DMS 273 treated with DMSO at 0.1 percent for 48 hours (cell line): ENCODE measurements around the gene COL28A1.
A peak's percentile ranks its signal among the peaks of the same experiment; 100 is the strongest.
"Not testable (repeated sequence)": the region's sequence is repeated elsewhere in the genome, so short reads cannot be mapped to it uniquely, and the experiment has no call there.

Experiments used
- DNase-seq: peaks from one replicate; lab custom pipeline; 2025; lab: John Stamatoyannopoulos, UW

COL28A1 gene

GRCh38 chr7:7517754-7518153 is 17.9 kb downstream of the COL28A1 start:
- no peak for DNase-seq

GRCh38 chr7:7516662-7517061 is 19.0 kb downstream of the COL28A1 start:
- no peak for DNase-seq

GRCh38 chr7:7516156-7516555 is 19.5 kb downstream of the COL28A1 start:
- no peak for DNase-seq

- no peak for DNase-seq
Observed at GRCh38 chr7:7512861-7513597, 22.6 kb downstream of the COL28A1 start.

DNA sequence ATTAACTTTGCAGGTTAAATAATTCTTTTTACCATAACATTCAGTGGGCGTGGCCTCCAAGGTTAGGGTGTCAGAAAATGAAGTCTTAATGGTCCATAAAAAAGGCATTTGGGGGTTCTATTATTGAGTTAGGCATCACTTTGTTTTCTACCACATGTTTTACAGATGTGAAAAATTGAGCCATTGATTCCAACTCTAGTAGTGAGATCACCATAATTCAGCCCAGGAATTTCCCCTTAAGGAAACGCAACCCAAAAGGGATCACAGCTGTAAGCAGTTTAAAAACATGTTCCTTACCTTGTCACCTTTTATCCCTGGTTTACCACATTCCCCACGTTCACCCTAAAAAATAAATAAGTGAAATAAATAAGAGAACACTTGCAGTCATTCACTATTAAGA is 24.9 kb downstream of the COL28A1 start:
- no peak for DNase-seq

- no peak for DNase-seq
Observed at GRCh38 chr7:7505915-7506314, 29.8 kb downstream of the COL28A1 start.

GRCh38 chr7:7504910-7505704 is 30.6 kb downstream of the COL28A1 start:
- no peak for DNase-seq

DNA sequence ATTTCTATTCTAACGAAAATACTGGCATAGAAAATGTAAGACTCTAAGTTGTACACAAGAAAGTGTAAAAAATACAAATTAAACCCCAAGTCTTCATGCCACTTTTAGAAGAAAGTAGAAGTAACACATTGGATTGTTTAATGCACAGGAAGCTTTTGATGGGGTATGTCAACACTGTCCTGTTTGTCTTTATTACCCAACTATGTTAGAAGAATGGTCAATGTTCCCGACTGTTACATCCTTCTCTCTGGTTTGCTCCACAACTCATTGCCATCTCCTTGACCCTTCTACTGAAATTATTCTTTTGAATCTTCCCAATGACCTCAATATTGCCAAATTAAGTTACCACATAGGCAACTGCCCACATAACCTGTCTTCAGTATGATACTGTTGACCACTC is 35.8 kb downstream of the COL28A1 start:
- no peak for DNase-seq

DNA sequence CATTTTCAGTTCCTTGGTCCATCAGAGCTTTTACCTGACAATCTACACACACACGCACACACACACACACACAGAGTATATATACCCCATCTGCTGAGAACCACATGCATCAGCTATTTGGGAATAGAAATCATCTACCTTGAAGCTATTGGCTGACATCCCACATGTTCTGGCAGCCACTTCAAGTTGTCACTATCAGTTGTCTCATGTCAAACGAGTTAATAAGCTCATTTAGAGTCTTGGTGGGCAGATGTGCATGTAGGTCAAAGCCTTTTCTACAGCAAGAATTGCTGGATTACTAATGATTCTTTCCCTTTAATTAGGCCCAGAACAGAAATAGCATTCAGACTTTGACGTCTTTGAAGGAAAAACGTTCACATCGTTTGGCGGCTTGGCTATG is 36.8 kb downstream of the COL28A1 start:
- DNase-seq = peak; percentile 31

DNA sequence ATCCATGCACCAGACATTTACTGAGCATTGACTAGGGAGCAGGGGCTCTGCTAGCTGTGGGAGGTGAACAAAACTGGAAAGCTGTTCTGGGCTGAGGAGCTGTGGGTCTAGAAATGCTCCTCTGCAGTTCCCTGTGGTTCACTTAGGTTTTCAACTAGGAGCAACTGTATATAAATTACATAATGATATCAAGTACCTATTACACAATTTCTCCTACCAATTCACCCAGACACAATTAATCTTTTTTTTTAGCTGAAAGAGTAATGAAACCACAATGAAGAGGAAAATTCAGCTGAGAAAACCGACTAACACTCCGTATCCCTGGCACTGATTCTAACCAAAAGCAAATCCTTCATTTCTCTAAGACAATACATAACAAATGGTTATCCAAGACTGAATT is 39.4 kb downstream of the COL28A1 start:
- DNase-seq = no peak

DNA sequence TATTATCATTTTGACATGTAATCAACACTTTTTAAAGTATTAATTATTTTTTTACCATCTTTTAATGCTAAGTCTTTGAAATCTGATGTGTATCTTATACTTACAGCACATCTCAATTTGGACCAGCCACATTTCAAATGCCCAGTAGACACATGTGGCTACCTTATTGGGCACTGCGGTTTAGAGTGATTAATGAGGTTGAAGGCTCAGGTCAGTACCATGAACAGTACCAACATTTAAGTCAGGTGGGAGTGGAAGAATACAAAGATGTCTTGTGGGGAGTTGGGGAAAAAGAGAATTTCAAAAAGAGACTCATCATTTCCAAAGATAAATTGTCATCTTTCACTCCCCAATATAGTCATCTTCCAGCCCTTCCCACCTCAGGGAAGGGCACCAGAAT is 40.5 kb downstream of the COL28A1 start:
- no peak for DNase-seq

DNA sequence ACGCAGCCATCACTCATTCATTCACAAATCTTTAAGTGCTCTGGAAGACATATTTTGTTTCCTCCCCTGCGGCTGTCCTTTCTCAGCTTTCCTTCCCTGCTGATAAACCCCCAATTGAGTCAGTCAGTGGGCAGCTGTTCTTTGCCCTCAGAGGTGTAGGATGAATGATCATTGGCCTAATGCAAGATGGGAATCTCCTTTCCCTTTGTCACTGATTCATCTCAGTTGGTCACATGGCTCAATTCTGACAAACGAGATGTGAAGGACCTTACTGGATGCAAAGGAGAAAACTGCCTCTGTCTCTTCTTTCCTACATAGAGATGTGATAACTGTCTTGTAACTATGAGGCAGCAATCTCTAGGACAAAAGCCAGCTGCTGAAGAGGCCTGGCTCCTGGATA is 44.6 kb downstream of the COL28A1 start:
- DNase-seq = no peak

GRCh38 chr7:7490003-7490402 is 45.7 kb downstream of the COL28A1 start:
- DNase-seq = no peak

DNA sequence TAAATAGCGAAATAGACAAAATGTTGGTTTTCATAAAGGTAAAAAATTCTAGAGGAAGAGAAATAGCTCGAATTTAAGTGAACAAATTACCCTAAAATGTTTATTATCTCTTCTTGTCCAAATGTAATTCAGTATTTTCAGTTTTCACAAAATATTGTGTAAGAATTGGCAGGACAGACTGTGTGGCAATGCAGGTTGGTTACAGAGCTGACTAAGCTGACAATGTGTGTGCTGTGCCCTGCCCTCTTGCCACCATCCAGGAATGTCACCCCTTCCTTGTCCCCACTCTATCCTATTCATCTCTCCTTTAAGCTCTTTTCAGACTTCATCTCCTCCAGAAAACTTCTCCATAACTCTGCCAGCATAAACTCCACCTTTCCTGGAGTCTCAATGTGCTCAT is 46.1 kb downstream of the COL28A1 start:
- no peak for DNase-seq

- DNase-seq = no peak
Observed at GRCh38 chr7:7486362-7486761, 49.3 kb downstream of the COL28A1 start.

GRCh38 chr7:7484072-7484471 is 51.6 kb downstream of the COL28A1 start:
- no peak for DNase-seq

DNA sequence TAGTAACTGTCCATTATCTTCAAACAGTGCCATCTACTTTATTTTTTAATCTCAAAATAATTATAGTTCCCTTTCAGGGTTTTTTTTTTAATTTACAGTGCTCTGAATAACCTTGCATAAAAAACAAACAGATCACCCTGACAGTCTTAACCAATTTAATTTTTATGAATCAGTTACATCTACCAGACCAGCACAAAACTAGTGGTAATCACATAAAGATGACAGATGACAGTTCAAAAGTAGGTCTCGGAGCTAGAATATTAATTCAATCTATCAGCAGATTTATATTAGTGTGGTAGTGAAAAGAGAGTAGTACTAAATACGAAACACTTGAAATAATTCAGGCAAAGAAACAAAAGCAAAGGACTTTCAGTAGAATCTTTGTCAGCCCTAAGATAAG is 53.9 kb downstream of the COL28A1 start:
- no peak for DNase-seq

DNA sequence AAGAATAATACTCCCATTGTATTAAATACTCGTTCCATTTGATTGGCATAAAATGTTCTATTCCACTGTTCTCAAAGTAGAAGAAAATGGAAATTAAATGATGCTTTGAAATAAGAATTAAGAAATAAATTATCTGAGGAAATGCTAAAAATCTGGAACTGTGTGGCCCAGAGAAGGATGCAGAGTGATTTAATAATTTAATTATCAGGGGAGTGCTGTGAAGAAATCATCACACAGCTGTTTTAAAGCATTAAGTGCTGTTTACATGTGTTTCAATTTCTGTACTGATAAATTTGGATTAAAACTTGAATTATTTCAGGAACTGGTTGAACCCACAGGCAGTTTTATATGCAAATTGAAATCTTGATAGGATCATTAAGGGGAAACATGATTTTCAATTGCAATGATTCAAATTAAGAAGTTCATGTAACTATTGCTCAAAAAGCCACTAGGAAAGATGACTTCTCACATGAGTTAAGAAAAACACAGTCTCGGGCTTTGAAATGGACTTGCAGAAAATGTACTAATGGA is 56.3 kb downstream of the COL28A1 start:
- no peak for DNase-seq

- no peak for DNase-seq
Observed at GRCh38 chr7:7478569-7478968, 57.1 kb downstream of the COL28A1 start.

- not testable (repeated sequence) for DNase-seq
Observed at GRCh38 chr7:7477641-7478040, 58.0 kb downstream of the COL28A1 start.

DNA sequence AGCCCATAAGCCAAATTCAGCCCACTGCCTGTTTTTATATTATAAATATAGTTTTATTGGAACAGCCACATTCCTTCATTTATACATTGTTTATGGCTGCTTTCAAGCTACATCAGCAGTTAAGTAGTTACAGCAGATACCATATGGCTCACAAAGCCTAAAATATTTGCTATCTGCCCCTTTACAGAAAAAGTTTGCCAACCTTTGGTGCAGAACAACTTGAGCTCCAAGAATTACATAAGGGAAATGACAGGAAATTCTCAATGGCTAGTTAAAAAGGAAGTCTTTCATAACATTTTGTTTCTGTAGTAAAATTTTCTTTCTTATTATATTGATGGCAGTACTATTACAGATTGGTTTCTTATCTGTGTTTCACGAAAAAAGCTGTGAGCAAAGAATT is 59.3 kb downstream of the COL28A1 start:
- DNase-seq = no peak

DNA sequence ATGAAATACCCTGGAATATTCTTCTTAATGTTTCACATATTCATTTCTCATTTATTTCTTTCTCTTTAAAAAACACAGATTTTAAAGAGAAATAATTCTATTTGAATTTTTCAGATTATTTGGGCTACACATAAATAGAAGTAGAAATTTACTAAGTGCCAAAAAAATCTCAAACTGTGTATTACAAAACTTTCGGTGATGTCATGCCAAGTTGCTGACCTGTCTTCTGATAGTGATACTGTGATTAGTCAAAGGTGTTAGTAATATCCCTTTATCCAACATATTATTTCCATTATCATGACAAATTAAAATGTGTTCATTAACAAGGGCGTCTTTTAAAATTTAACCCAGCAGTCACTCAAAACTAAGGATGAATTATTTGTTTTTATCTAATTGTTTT is 60.1 kb downstream of the COL28A1 start:
- DNase-seq = no peak

GRCh38 chr7:7474436-7474835 is 61.2 kb downstream of the COL28A1 start:
- DNase-seq = no peak
